Subcutaneous adipose tissue (tissue), 4 donors: Measurements from ENCODE around the gene CCSER2. TPM values are rescaled to one million over a fixed set of nuclear protein-coding genes. Genes with fewer than 3 reads are reported as not detected.

ENCODE experiments used
- total RNA-seq, 4 donors: library from RNA; depleted of rRNA; stranded (reverse); fragments of >200 nt; gene quantifications; one replicate each; pipeline ENCODE4 v1.1.0, GENCODE V29; 2016
- TF ChIP-seq, protein P1 (sequence below): fragments of 450-650 bp; IDR thresholded peaks from one replicate; pipeline ENCODE4 v1.5.1; 2016; ENCODE audit warnings: low read depth, mild to moderate bottlenecking, control low read depth, antibody characterized with exemption, moderate library complexity

CCSER2 gene
- total RNA-seq, 4 donors from 2014 or later = 43.7 to 63.9 (median 58.1) TPM

DNA sequence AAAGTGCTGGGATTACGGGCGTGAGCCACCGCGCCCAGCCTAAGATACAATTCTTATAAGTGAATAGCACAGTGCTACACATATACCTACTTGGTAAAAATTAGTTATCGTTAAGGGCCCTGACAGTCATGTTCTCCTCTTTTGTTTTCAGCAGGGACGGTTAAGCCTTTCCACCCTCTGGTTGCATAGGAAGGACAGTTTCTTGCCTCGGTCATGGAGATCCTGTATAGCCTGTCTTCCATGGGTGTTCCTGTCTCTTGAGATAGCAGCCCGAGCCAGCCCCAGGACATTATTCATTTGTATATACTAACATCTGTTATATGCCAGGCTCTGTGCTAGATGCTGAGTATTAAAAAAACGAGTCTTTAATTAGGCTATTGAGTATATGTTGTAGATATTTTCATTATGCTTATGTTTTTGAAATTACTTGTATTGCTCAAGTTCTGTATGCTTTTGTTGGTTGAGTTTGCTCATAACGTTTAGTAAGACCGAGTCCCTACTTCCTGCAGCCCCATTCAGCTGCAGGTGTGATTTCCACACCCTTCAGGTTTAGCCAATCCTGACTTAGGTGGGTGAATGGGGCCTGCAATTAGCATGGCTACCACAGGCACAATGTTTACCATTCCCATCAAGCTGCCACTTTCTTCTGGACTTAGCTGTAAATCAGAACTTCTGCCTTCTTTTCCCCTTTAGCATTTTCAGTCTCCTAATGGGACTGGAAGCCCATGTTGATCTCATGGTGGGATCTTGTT, 24.8 kb downstream of the CCSER2 start:
- TF ChIP-seq, protein P1, sequence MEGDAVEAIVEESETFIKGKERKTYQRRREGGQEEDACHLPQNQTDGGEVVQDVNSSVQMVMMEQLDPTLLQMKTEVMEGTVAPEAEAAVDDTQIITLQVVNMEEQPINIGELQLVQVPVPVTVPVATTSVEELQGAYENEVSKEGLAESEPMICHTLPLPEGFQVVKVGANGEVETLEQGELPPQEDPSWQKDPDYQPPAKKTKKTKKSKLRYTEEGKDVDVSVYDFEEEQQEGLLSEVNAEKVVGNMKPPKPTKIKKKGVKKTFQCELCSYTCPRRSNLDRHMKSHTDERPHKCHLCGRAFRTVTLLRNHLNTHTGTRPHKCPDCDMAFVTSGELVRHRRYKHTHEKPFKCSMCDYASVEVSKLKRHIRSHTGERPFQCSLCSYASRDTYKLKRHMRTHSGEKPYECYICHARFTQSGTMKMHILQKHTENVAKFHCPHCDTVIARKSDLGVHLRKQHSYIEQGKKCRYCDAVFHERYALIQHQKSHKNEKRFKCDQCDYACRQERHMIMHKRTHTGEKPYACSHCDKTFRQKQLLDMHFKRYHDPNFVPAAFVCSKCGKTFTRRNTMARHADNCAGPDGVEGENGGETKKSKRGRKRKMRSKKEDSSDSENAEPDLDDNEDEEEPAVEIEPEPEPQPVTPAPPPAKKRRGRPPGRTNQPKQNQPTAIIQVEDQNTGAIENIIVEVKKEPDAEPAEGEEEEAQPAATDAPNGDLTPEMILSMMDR = no peak

DNA sequence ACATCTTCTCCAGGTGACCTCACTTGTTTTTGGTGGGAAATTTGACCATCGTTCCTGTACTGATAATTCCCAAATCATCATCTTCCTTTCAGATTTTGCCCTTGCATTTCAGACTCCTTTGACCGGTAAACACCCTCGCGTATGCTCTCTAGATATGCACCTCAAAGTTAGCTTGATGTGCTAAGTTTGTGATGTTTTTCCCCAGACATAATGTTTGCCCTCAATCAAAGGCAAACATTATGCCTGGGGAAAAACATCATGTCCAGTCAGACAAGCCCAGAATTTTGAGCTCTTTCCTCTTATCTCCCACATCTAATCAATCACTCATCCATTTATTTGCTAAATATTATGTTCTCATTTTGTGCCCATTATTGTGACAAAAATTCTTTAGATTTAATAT, 26.2 kb downstream of the CCSER2 start:
- TF ChIP-seq, protein P1 = no peak

DNA sequence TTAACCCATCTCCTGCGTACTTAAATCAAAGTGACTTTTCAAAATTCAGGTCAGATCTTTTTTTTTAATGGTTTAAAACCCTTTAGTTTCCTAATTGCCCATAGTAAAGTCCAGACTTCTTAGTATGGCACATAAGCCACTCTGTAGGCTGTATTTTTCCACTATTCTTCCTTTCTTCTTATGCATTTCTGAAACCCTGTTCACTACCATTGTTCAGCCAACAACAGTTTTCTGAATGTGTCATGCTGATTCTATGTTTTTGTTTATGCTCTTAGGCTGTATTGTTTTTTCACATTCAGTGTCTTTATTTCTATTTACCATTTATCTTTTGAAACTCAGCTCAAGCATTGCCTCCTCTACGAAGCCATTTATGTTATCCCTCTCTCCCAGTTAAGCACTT, 26.7 kb downstream of the CCSER2 start:
- TF ChIP-seq, protein P1 = no peak

DNA sequence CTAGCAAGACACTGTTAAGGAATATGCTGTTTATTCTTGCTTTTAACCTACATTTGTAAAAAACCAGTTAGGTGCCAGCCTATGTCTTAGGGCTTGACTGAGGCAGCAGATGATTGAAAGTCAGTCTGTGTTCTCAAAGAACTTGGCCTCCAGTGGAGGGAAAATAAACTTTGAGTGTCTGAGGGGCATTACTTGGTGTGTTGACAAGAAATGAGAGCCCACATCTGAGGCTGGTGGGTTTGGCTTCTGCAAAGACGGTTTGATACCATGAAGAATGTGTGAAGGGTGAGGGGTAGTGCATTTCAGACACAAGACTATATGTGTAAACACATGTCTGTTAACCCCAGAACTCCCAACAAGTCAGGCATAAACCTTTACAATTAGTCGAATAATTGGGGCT, 28.5 kb downstream of the CCSER2 start:
- TF ChIP-seq, protein P1 = no peak

DNA sequence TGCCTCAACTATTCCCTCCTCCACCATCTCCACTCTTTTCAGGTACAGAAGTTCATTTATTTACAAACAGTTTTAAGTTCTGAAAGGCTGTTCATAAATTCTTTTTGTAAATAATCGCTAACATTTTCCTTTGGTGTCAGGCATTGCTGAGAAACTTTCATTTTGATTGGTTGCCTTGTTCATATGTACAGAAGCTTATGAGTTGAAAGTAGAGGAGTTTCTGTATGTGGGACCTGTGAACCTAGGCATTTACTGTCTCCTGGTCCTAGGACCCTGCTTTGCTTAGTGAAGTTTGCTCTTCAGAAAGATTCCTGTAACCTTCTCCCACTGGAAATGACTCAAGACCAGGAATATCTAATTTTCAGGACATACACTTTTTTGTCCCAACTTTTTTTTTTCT, 30.4 kb downstream of the CCSER2 start:
- TF ChIP-seq, protein P1 = no peak

DNA sequence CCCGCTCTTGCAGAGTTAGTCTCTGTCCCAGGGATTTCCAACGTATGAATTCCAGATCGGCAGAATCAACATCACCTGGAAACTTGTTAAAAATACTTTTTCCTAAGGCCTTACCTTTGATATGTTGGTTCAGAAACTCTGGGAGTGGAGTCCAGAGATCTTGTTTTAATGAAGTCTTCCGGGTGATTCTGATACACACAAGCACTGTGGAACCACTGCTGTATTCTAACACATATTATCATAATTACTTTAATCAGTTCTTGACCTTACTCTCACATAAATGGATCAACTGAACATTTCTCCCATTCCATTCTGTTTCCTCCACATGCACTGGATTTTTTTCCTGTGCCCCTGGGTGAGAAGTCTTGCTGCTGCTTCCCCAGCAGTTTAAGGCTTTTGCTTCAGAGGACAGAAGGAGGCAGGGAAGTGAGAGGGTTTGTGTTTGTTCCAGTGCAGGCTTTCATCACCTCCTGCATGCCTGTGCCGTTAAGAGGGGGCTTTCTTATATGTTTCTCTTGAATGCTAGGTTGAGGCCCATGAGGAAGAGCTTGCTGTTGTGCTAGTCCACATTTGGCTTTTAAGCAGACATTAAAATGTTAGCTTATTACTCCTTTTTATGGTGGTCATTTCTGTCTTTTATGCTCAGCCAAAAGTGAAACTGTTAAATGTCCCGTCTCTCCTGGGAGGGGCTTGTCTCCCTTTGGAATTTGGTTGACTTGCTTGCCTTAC, 32.4 kb downstream of the CCSER2 start:
- TF ChIP-seq, protein P1 = no peak

DNA sequence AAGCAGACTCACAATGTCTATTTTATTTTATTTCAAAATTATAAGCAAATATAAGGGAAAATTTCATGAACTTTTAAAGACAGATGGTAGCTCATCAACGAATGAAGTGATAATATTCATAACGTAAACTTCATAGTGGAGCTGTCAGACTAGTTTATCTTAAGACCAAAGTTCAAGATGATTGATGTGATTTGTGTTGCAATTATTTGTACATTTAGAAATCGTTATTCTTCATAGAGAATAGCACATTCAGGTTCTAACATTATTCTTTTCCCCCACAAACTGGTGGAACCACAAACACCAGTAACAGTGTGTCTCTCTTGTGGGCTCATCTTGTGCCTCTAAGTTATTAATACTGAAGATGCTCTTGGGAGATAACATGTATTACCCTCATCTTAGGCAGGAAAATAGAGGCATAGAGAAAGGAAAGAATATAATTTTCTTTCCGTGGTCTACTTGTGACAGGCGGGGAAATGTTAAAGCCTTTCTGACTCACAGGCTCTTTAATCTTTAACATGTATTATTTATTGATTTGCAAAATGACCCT, 37.0 kb downstream of the CCSER2 start:
- TF ChIP-seq, protein P1 = no peak
